HG02623 (cell line): ENCODE measurements around the gene SMAD1.
A peak's percentile ranks its signal among the peaks of the same experiment; 100 is the strongest.
"Not testable (repeated sequence)": the region's sequence is repeated elsewhere in the genome, so short reads cannot be mapped to it uniquely, and the experiment has no call there.

ENCODE experiments used
- ATAC-seq: cut with Tn5 transposase; IDR thresholded peaks from one replicate; pipeline ENCODE4 v1.9.1; 2021; ENCODE audit warnings: moderate library complexity; ENCODE audit not compliant: unreplicated experiment

Gene SMAD1

DNA sequence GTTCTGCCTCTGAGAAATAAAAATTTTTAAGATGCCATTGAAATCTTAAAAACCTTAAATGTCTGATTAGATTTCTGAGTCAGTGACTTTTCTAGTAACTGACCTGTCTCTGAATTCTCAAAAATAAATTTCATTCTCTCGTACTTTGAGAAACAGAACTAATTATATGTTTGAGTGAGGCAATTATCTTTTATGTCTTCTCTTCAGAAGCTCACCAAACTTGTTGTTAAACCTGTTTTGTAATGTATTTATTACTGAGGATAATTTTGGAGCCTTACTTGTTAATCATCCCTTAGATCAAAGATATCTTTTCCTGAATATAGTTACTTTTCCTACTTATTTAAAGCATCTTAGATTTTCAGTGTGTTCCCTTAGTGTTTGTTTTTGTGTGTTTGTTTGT lies 73.0 kb downstream of the SMAD1 start:
- no peak for ATAC-seq

DNA sequence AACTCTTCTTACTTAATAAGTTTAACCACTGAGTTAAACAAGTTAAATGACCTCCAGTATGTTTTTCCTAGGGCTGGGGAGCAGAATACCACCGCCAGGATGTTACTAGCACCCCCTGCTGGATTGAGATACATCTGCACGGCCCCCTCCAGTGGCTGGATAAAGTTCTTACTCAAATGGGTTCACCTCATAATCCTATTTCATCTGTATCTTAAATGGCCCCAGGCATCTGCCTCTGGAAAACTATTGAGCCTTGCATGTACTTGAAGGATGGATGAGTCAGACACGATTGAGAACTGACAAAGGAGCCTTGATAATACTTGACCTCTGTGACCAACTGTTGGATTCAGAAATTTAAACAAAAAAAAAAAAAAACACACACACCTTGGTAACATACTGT lies 76.1 kb downstream of the SMAD1 start:
- peak; percentile 87 for ATAC-seq

DNA sequence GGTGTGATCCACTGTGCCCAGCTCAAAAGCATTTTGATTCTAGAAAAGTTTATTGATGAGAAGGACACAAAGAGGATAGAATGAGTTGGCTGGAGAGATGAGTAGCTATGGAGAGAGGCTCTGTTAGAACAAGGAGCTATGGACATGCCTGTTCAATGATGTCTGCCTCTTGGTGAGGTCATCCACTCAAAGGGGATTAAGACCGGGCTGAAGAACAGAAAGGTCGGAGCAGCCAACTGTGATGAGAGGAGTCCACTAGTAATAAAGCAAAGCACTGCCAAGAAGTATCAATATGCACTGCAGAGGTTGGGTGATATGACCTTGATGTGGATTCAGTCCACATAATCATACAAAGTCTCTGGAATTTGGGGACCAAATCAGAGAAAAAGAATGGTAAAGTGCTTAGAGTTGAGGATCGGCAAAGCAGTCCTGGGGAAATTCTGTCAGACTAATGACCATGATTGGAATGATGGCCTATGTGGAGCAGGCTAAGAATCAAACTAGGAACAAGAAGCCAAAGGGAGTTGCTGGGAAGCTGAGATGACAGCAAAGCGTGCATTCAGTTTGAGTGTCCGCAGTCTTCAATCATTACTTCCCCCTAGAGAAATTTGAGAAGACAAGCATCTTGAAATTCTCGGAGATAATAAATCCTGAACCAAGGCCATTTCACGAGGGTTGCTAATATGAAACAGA lies 81.8 kb downstream of the SMAD1 start:
- ATAC-seq, result no peak

DNA sequence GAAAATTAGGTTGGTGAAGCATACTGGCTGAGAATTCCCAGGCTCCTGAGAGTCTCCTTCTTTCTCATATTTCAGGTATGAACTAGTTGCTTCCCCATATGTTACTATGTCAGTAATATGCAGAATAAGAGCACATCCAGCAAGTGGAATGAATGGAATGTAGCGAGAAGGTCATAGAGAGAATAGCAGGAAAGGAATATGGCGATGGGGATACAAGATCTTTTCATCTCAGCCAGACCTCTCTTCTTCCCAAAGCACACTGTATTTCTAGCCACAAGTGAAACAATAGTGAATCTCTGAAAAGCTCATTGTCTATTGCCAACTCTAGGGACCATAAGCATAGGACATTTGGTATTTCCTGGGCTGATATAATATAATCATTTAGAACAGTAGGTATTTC lies 82.9 kb downstream of the SMAD1 start:
- ATAC-seq, result no peak

DNA sequence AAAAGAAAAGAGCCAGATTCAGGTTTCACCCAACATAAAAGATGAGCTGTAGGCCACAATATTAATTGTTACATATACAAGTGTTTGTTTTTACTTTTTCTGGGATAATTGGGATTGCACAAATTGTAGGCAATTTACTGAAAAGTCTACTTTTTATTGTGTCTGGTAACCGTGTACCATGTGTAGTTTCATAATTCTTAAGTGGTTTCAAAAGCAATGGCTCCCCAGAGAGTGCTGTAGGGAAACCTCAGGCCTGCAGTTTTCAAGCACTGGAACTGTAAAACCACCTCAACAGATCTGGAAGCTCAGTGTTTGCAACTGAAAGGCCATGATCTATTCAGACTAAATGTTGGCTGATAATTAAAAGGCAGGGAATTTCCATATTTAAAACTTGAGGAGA lies 83.7 kb downstream of the SMAD1 start:
- ATAC-seq, result no peak

DNA sequence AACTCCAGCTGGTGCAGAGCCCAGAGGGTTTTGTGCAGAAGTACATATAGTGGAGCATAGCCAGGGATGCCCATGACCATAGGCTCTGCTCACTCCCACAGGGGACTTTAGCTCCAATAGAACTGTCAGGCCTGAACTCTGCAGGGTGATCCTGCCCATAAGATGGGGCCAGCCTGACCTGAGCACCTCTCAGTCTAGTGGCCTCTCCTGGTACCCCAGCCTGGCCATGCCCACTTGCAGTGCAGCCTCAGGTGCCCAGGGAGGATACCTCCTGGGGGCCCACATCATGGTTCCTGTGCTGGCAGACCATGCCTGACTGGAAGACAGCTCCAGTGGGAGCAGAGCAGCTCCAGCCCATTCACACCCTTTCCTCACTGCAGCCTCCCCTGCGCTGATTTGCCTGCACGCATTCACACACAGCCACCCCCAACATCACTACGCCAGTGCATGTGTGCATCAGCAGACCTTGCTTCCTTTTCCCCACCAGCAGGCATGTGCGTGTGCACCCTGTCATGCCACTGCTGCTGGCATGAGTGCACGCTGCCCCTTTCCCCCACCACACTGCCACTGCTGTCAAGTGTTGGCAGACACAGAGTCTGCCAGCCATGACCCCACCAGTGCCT lies 84.5 kb downstream of the SMAD1 start:
- ATAC-seq, result no peak

DNA sequence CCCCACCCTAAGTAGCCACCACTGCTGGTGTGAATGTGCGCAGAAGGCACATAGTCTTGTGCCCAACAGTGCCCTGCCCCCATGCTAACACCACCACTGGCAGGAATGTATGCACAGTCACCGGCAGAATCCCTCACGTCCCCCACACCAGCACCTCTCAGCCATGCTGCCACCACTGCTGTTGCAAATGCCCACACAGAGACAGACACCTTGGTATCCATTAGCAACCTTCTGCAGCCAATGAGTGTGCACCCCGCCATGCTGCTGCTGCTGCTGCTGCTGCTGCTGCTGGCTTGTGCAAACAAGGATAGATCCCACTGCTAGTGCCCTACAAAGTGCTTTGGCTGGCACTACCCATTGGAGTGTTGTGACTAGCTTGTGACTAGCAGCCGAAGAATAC lies 85.1 kb downstream of the SMAD1 start:
- ATAC-seq, result no peak

DNA sequence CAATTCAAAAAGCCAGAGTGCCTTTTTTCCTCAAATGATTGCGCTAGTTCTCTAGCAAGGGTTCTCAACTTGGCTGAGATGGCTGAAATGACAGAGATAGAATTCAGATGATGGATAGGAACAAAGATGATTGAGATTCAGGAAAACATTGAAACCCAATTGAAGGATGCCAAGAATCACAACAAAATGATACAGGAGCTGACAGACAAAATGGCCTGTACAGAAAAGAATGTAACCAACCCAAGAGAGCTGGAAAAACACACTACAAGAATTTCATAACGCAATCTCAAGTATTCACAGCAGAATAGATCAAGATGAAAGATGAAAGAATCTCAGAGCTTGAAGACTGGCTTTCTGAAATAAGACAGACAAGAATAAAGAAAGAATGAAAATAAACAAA lies 85.9 kb downstream of the SMAD1 start:
- no peak for ATAC-seq

DNA sequence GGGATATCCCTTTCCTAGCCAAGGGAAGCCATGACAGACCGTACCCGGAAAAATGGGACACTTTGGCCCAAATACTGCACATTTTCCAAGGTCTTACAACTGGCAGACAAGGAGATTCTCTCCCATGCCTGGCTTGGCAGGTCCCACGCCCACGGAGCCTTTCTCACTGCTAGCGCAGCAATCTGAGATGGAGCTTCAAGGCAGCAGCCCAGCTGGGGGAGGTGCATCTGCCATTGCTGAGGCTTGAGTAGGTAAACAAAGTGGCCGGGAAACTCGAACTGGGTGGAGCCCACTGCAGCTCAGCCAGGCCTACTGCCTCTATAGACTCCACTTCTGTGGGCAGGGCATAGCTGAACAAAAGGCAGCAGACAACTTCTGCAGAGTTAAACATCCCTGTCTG lies 92.9 kb downstream of the SMAD1 start:
- ATAC-seq, result not testable (repeated sequence)

DNA sequence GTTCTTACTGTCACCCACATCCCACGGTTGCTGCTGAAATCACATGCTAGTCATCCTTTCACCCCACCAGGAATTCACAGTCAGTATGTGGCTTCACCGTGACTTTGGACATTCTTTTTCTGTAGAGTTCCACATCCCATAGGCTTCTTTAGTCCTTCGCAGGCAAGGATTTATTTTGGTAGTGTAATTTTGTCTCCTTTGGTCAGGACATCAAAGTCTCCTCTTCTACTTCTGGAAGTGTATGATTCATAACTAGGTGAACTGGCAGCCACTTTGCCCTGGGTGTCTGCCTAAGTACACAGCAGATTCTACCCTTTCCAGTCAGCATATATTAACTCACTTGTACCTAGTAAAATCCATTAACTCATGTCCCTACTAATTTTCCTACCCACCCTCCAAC lies 99.3 kb downstream of the SMAD1 start:
- no peak for ATAC-seq

DNA sequence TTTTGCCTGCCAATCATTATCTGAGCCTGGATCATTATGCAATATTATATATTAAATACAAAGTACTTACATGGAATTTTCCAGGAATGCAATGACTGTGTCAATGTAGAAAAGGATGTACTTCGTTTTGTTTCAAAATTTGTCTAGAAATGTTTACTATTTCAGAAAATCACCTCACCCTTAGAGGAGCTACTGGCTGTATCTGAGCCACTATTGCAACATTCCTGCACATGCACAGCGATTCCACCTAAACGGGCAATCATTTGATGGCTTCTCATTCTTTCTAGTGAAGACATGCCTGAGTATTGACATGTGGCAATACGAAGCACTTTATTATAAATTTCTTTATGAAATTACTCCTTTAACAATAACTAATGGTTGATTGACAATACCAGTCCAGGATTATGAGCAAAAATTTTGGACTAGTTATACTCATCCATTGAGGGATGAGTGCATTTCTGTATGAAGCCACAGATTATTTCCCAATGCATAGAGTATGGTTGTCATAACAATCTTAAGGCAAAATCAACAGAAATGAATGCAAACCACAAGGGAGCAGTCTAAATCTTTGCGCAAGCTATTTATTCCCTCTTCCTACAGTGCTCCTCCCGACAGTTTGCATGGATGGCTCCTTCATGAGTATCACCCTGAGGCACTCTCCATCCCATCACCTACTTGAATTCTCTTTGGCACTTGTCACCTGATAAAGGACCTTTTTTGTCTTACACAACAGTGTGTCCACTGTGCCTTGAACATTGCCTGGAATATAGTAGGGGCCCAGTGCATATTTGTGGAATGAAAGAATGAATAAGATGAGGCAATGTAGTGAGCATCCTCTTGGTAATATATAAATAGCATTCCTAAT lies 101.8 kb downstream of the SMAD1 start:
- ATAC-seq, result no peak

DNA sequence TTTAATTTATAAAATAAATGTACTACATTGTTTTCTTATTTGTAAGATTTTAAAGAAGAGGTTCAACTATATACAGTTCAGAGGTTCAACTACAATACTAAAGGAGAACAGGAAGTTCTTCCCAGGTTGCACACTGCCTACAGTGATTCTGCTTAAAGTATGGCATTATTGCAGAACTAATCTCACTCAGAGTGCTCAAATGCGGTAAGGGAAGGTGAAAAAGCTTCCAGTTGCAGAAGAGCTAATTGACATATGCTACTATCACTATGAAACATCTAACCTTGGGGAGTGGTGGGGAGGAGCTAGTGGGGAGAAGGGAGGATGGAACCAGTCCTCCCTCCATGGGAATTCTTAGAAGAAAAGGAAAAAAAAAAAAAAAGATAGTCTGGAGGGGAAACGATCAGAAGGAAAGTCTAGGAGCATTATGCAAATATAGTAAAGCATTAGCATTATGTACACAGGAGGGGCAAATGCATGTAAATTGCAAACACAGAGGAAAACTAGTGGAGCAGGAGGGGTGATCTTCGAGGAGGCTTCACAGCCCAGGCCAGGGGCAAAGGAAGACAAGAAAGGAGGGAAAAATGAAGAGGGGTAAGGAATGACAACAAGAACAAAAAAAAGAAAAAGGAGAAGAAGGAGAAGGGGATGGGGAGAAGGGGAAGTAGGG lies 105.6 kb downstream of the SMAD1 start:
- ATAC-seq, result no peak

DNA sequence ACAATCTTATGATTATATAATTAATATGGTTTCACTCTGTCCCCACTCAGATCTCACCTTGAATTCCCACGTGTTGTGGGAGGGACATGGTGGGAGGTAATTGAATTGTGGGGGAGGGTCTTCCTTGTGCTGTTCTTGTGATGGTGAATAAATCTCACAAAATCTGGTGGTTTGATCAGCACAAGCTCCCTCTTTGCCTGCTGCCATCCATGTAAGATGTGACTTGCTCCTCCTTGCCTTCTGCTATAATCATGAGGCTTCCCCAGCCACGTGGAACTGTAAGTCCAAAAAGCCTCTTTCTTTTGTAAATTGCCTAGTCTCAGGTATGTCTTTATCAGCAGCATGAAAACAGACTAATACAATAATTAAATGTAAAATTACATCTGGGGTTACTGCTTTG lies 107.7 kb downstream of the SMAD1 start:
- not testable (repeated sequence) for ATAC-seq

DNA sequence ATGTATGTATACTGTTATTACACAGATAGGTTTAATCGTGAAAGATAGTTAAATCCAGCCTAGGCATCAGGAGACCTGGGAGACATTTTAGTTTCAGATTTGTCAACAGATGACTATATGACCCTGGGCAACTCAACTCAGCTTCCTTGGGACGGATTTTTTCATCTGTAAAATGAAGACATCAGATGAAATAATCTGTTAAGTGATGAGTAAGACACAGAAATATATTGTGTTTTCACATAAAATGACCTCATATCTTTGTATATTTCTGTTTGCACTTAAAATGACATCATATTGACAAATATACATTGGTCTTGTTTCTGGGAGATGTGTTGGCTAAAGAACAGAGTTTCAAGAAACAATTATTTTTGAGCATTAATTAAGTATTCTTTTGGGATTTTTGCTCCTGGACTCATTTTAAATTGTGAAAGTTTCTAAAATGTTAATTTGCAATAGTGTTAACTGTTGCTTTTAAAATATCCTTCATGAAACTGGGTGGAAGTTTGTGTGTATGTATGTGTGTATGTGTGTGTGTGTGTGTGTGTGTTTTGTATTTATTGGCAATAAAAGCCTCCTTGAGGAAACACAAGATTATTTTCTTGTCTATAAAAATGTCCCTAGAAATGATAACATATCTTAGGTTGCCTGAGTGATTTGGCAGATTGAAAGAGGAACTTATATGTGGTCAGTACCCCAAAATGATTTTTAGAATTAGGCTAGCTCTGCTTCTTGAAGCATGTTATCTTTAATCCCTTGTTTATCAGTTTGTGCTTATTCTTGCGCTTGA lies 108.5 kb downstream of the SMAD1 start:
- ATAC-seq, result no peak

DNA sequence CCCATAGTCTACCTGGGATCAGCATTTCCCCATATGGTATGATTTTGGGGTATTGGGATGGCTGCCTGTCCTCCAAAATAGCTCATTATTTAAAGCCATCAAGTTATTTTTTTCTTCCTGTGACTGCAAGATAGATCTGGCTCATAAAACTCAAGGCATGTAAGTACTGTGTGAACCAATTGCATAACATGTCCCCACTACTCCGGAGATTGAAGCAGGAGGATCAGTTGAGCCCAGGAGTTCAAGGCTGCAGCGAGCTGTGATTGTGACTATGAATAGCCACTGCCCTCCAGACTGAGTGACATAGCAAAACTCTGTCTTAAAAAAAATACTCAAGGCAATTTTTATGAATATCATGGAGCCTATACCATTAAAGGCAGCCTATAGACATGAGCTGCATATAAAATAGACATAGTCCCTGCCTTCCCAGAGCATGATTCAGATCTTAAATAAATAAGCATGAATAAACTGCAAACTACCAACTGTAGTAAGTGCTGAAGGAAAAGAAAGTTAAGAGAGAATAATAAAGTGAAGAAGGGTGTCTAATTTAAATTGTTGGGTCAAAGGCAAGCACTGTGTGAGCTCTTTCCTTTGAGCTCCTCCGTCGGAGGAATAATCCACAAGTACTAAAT lies 120.6 kb downstream of the SMAD1 start:
- ATAC-seq, result no peak

DNA sequence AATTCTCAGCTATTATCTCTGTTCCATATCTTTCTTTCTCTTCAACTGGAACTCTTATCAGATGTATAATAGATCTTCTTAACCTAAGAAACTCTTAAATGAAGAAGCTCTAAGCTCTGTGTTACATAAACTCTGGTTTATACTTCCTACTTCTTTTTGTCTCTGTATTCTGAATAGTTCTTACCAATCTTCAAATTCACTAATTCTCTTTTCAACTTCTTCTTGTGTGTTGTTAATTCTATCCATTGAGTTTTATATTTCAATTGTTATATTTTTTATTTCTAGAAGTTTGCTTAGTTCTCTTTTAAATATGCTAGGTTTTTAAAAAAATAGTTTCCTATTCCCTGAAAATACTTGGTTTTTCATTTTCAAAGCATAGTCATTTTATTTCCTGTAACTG lies 124.3 kb downstream of the SMAD1 start:
- no peak for ATAC-seq
